GM21423 (cell line): ENCODE results near the gene RPL15.

Experiments
- ATAC-seq: cut with Tn5 transposase; IDR thresholded peaks from one replicate; pipeline ENCODE4 v1.9.1; 2021; ENCODE audit warnings: mild to moderate bottlenecking, moderate library complexity; ENCODE audit not compliant: unreplicated experiment

RPL15 gene

GRCh38 chr3:23926736-23927135, 9.8 kb downstream of the RPL15 start:
- no peak for ATAC-seq

DNA sequence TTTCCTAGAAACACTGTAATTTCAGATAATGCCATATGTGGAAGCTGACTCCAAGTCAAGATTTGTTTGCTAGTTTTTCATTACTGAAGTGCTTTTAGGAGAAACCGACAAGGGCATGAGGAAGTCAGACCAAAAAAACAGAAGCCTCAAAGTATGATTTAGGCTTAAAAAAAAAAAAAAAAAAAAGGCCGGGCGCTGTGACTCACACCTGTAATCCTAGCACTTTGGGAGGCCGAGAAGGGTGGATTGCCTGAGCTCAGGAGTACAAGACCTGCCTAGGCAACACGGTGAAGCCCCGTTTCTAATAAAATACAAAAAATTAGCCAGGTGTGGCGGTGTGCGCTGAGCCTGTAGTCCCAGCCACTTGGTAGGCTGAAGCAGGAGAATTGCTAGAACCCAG, 11.6 kb downstream of the RPL15 start:
- no peak for ATAC-seq

- no peak for ATAC-seq
Measured at GRCh38 chr3:23931597-23931996, 14.7 kb downstream of the RPL15 start.

GRCh38 chr3:23932571-23932970, 15.6 kb downstream of the RPL15 start:
- no peak for ATAC-seq

GRCh38 chr3:23934253-23934652, 17.3 kb downstream of the RPL15 start:
- no peak for ATAC-seq

- no peak for ATAC-seq
Measured at GRCh38 chr3:23937296-23937695, 20.4 kb downstream of the RPL15 start.

DNA sequence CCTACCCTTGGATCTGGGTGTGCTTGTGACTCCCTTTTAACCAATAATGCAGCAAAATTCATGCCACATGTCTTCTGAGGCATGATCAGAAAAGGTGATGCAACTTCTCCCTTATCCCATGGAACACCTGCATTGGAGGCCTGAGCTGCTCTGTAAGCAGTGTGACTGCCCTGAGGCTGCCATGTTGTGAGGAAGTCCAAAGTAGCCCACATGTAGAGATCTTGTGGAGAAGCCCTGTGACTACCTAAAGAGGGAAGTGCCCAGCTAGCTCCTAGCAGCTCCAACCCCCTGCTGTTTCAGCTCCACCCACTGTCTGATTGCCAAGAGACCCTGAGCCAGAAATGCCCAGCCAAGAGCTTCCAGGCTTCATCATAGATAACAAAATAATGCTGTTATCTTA, 21.8 kb downstream of the RPL15 start:
- ATAC-seq, result no peak

- no peak for ATAC-seq
Measured at GRCh38 chr3:23940775-23941174, 23.8 kb downstream of the RPL15 start.

- ATAC-seq, result no peak
Measured at GRCh38 chr3:23941440-23941839, 24.5 kb downstream of the RPL15 start.

- no peak for ATAC-seq
Measured at GRCh38 chr3:23942546-23942945, 25.6 kb downstream of the RPL15 start.

DNA sequence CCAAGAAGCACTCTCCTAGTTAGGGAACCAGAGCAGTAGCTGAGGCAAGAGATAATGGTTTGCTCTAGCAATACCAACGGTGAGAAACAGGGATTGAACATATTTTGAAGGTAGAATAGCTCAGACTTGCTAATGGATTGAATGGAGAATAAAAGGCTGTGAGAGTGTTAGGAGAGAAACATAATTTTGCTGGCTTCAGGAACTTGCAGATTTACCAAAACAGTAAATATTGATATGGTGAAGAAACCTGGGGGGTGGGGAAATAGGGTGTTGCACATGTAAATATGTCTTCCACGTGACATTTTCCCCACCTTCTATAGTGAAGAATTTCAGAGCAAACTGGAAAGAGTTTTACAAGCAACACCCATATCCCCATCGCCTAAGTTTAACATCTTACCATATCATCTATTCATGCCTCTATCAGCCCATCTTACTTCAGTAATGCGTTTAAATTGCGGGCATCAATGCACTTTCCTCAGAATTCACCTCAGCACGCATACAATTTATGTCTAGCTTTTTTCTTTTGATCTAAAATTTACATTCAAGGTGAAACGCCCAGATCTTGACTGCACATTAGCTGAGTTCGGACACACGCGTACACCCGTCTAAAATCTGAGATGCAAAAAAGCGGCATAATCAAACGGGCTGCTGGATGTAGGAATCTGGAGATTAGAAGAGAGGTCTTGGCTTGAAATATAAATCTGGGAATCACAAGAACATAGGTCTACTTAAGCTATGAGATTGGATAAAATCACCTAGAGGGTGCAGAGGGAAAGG, 27.3 kb downstream of the RPL15 start:
- no peak for ATAC-seq

DNA sequence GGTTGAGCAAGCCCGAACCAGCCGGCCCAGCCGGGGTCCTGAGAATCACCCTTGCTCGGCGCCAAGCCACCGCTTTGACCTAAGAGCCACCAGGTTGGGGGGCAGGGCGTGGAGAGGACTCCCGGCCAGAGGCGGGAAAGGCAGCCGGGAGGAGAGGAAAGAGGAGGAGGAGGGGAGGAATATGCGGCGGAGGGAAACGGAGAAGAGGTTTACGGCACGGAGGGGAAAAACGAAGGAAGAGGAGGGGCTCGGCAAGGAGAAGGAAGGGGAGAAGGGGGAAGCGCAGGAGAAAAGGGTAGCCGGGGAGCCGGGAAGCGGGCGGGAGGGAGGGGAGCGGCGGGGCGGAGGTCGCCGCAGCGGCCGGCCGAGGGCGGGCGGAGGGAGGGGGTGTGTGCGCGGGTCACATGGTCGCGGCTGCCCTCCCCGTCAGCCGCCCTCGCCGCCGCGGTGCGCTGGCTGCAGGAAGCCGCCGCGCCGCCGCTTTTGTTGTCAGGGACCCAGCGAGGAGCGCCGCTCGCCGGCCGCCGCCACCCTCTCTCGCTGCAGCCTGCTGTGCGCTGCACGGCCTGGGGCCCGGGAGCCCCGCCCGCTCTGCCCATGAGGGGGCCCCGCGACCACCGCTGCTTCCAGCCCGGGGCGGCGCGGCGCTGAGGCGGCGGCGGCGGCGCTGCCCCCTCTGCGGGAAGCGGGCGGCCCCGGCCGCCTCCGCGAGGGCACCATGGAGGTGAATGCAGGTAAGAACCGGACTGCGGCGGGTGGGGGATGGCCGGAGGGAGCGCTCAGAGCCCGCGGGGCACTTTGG, 28.1 kb downstream of the RPL15 start, which contains the start of gene NR1D2:
TSS of gene NR1D2 (plus strand) at position 426 of the 802 bp plus-strand sequence. CDS start at position 719, 293 bp downstream.
- ATAC-seq, result peak; percentile 52

DNA sequence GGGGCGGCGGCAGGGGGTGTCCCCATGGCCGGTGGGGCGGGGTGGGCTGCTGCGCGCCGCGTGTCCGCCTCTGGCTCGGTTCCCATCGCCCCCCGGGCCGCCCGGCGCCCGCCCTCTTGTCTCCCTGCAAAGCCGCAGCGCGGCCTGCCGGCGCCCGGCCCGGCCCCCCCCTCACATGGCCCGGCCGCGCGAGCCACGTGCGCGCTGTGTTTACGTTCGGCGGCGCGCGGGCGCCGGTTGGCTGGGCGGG, 28.7 kb downstream of the RPL15 start:
- no peak for ATAC-seq

DNA sequence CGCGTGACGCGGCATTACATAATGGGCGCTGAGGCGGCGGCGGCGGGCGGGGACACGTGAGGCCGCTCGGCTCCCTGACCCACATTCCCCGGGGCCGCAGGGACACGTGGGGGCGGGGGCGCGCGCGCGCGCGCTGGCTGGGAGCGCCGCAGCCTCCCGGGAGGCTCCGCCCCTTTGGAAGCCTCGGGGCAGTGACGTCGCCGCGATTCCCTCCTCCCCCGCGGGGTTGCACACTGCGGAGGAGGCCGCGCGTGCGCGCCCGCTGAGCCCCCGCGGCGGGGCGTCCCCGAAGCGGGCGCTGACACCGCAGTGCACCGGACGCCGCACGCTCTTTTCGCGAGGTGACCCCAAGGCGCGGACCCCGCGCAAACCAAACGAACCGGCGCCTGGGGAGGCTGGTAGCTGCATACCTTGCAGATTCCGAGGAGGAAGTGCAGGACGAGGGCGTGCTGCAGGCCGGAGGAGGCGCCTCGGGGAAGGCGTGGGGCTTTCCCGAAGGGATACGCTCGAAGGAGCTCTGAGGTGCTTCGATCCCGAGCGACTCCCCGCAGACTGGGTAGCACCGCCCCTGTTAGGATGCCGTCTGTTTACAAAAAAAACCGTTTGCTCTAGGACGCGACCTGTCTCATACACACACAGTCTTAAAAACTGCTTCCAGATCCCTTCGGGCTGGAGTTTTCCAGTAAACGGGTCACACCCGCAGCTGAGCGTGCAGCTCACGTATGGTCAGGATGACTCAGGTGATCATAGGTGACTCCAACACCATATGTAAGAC, 29.2 kb downstream of the RPL15 start:
- ATAC-seq, result peak; percentile 71

DNA sequence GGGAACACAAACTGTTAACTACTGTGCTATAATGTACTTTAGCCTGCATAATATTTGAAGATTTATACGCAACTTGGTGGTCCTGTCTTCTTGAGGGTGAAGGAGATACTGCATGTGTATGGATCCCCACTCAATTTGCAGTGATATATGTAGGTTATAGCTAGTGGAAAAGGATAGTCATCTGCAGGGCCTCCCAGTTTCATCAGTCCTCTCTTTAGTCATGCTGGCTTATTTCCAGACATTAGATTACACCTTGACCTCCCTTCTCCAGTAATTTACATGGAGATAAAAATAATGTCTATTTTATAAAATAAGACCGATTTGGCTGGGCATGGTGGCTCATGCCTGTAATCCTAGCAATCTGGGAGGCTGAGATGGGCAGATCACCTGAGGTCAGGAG, 31.8 kb downstream of the RPL15 start:
- no peak for ATAC-seq

DNA sequence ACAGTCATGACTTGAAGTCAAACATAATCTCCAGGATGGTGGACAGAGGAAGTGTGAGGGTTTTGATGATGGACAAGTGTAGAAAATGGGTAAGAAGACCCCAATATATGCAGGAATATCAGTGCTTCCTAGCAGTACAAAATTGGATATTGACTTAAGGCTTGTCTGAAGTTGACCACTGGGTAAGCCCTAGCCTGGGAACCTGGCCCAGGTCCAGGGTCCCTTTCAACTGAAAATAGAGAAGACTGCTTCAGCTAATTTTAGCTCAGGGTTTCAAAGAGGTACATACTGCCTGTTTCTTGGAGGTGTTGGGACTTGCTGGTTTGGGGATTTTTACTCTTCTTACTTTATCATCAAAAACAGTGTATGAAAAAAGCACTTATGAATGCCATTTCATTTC, 32.9 kb downstream of the RPL15 start:
- ATAC-seq, result peak; percentile 14

DNA sequence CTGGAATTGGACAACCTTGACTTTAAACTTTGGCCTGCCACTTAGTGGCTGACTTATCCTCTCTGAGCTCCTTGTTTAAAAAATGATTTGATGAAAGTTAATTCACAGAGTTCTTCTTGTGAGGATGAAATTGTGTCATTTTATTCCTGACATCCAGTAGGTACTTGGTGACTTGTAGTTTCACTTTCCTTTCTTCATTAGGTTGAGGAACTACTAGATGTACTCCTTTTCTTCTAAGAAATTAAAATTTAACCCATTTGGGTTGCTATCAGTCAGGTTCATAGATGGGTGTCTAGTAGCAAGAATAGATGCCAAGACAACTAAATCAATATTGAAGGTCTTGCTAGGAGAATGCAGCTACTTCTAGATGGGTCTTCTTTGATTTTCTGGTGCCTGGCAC, 33.4 kb downstream of the RPL15 start:
- ATAC-seq, result peak; percentile 28

DNA sequence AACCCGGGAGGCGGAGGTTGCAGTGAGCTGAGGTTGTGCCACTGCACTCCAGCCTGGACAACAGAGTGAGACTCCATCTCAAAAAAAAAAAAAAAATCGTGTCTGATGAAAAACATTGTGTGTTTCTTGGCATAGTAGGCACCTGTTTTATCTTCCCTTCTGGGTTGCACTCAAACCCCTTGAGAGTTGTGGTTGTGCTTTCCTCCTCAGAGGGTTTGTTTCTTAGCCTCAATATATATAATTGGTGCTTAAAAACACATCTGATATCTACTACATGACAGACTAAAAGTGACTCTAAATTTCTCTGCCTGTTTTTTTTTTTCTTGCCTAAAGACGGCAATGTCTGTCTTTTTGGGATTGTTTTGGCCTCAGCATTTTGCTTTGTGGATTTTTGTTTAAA, 35.7 kb downstream of the RPL15 start:
- ATAC-seq, result peak; percentile 54

GRCh38 chr3:23953523-23953922, 36.6 kb downstream of the RPL15 start:
- ATAC-seq, result no peak

DNA sequence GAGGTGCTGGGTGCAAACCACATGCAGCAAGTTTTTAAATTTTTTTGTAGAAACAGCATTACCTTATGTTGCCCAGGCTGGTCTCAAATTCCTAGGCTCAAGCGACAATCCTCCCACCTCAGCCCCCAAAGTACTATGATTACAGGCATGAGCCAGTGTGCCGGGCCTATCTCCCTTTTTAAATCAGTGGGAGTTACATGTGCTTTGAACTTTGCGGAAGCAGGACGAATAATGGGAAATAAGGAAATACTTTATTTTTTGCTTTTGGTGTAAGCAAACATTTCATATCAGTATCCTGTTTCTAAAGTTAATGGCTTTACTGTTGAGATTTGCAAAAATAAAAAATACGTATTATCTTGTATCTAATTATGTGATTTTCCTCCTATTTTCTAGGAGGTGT, 37.2 kb downstream of the RPL15 start:
- ATAC-seq, result no peak

- no peak for ATAC-seq
Measured at GRCh38 chr3:23956701-23957100, 39.8 kb downstream of the RPL15 start.
